Measurements from ENCODE around the gene IREB2. TPM values are rescaled to one million over a fixed set of nuclear protein-coding genes. Genes with fewer than 3 reads are reported as not detected.
"Not testable (repeated sequence)": the region's sequence is repeated elsewhere in the genome, so short reads cannot be mapped to it uniquely, and the experiment has no call there.

Gene IREB2
- total and polyA plus RNA-seq, 12 donors: 6.0 to 39.8 (median 30.2) TPM

- H3K36me3 ChIP-seq: peaks cover 0 to 21% (median 13%) of the 10 kb centered on the region in 9 donors
- H3K27me3 ChIP-seq: no peaks in the 10 kb centered on the region
- intact Hi-C loops (cut with DNase I): no loop called here
- 60 to 65% methylated on average over 1 of the region's 1 CpG for WGBS, 2 donors
- peaks cover 5 to 43% (median 23%) of the 10 kb centered on the region in 9 donors for H3K4me1 ChIP-seq
- peak overlapping the region in 8 of 10 donors; percentile 26 to 78 (median 63) for H3K27ac ChIP-seq
- no peak for DNase-seq
- H3K4me3 ChIP-seq: no peak overlapping the region
- TF ChIP-seq CTCF (IDR thresholded peaks at IDR 0.05): no peak
- H3K9me3 ChIP-seq: no peaks in the 10 kb centered on the region
- no peak for ATAC-seq
Observed at GRCh38 chr15:78538358-78538757, 100.3 kb downstream of the IREB2 start.

- H3K27me3 ChIP-seq, ATAC-seq, H3K9me3 ChIP-seq, DNase-seq: not testable (repeated sequence)
- peaks cover 0 to 30% (median 19%) of the 10 kb centered on the region in 9 donors for H3K36me3 ChIP-seq
- peak overlapping the region; percentile 65 to 94 (median 81) for H3K4me3 ChIP-seq
- H3K4me1 ChIP-seq: peaks cover 5 to 44% (median 23%) of the 10 kb centered on the region in 9 donors
- 80 to 81% methylated on average over 18 of the region's 18 CpGs for WGBS, 2 donors
- H3K27ac ChIP-seq: peak overlapping the region; percentile 90 to 97 (median 96)
- intact Hi-C loops (cut with DNase I): loop anchor here in 1 of 10 donors (5.0 kb wide), 1 partner anchor 102 kb away; the partner anchor contains the start of gene IREB2
Observed at GRCh38 chr15:78539464-78540140, 101.6 kb downstream of the IREB2 start.

GRCh38 chr15:78540141-78540870 lies 102.3 kb downstream of the IREB2 start, which contains the start of gene PSMA4:
TSS of gene PSMA4 (plus strand) at chr15:78540444. CDS start at chr15:78541928, 1,484 bp downstream.
- ATAC-seq: peak; percentile 95 to 98 (median 96)
- intact Hi-C loops (cut with DNase I): loop anchor here in 1 of 10 donors (5.0 kb wide), 1 partner anchor 103 kb away; the partner anchor contains the start of gene IREB2
- 1% methylated on average over 56 of the region's 56 CpGs for WGBS, 2 donors

More at GRCh38 chr15:78540141-78540870, 102.3 kb downstream of the IREB2 start, which contains the start of gene PSMA4:
- DNase-seq: peak; percentile 93 to 94
- Histone ChIP-seq H3K27ac (peak within 1 kb of the TSS; percentile 90 to 97 (median 96)), H3K36me3 (peaks cover 0 to 37% (median 26%) of the 10 kb centered on the region in 9 donors), H3K4me1 (peaks cover 5 to 44% (median 23%) of the 10 kb centered on the region in 9 donors), H3K4me3 (peak within 1 kb of the TSS; percentile 65 to 94 (median 81)), H3K27me3 (no peaks in the 10 kb centered on the region), H3K9me3 (no peaks in the 10 kb centered on the region)
- TF ChIP-seq CTCF (IDR thresholded peaks at IDR 0.05): peak in 8 of 9 donors; percentile 18 to 68 (median 40)

All from heart right ventricle (tissue), 16 donors.